ENCODE data around the gene STAT4.
"Not testable (repeated sequence)": the region's sequence is repeated elsewhere in the genome, so short reads cannot be mapped to it uniquely, and the experiment has no call there.

STAT4 gene

GRCh38 chr2:191006997-191007783 lies 143.6 kb downstream of the STAT4 start:
- peaks cover 24% of the 10 kb centered on the region for H3K36me3 ChIP-seq (ENCODE audit: control insufficient read depth, insufficient read depth, low read length)
- no peaks in the 10 kb centered on the region for H3K4me1 ChIP-seq (ENCODE audit: control insufficient read depth, insufficient read depth, low read length)
- no peaks in the 10 kb centered on the region for H3K9me3 ChIP-seq (ENCODE audit: control insufficient read depth, insufficient read depth, low read length)
- no peaks in the 10 kb centered on the region for H3K27me3 ChIP-seq (ENCODE audit: control insufficient read depth, insufficient read depth, low read length)
- no peak overlapping the region for H3K4me3 ChIP-seq (ENCODE audit: low read depth, low read length)
- H3K9ac ChIP-seq (ENCODE audit: low read depth, low read length) = no peak overlapping the region

GRCh38 chr2:191006297-191006696 lies 144.5 kb downstream of the STAT4 start:
- Histone ChIP-seq H3K9ac (ENCODE audit: low read depth, low read length) (no peak overlapping the region), H3K4me3 (ENCODE audit: low read depth, low read length) (no peak overlapping the region), H3K36me3 (ENCODE audit: control insufficient read depth, insufficient read depth, low read length) (peaks cover 24% of the 10 kb centered on the region), H3K27me3 (ENCODE audit: control insufficient read depth, insufficient read depth, low read length) (no peaks in the 10 kb centered on the region), H3K4me1 (ENCODE audit: control insufficient read depth, insufficient read depth, low read length) (no peaks in the 10 kb centered on the region), H3K9me3 (ENCODE audit: control insufficient read depth, insufficient read depth, low read length) (no peaks in the 10 kb centered on the region)

- no peaks in the 10 kb centered on the region for H3K27me3 ChIP-seq (ENCODE audit: control insufficient read depth, insufficient read depth, low read length)
- H3K36me3 ChIP-seq (ENCODE audit: control insufficient read depth, insufficient read depth, low read length) = peaks cover 24% of the 10 kb centered on the region
- H3K9ac ChIP-seq (ENCODE audit: low read depth, low read length) = no peak overlapping the region
- no peak overlapping the region for H3K4me3 ChIP-seq (ENCODE audit: low read depth, low read length)
- no peaks in the 10 kb centered on the region for H3K9me3 ChIP-seq (ENCODE audit: control insufficient read depth, insufficient read depth, low read length)
- no peaks in the 10 kb centered on the region for H3K4me1 ChIP-seq (ENCODE audit: control insufficient read depth, insufficient read depth, low read length)
Measured at GRCh38 chr2:191003405-191004309, 147.1 kb downstream of the STAT4 start.

- H3K4me1 ChIP-seq (ENCODE audit: control insufficient read depth, insufficient read depth, low read length) = no peaks in the 10 kb centered on the region
- H3K27me3 ChIP-seq (ENCODE audit: control insufficient read depth, insufficient read depth, low read length) = no peaks in the 10 kb centered on the region
- H3K36me3 ChIP-seq (ENCODE audit: control insufficient read depth, insufficient read depth, low read length) = peaks cover 33% of the 10 kb centered on the region
- no peaks in the 10 kb centered on the region for H3K9me3 ChIP-seq (ENCODE audit: control insufficient read depth, insufficient read depth, low read length)
- H3K4me3 ChIP-seq (ENCODE audit: low read depth, low read length) = no peak overlapping the region
- H3K9ac ChIP-seq (ENCODE audit: low read depth, low read length) = no peak overlapping the region
Measured at GRCh38 chr2:191001624-191002023, 149.2 kb downstream of the STAT4 start.

GRCh38 chr2:191001032-191001431 lies 149.8 kb downstream of the STAT4 start:
- Histone ChIP-seq H3K36me3 (ENCODE audit: control insufficient read depth, insufficient read depth, low read length) (peaks cover 28% of the 10 kb centered on the region), H3K9me3 (ENCODE audit: control insufficient read depth, insufficient read depth, low read length) (no peaks in the 10 kb centered on the region), H3K4me3 (ENCODE audit: low read depth, low read length) (no peak overlapping the region), H3K9ac (ENCODE audit: low read depth, low read length) (no peak overlapping the region), H3K4me1 (ENCODE audit: control insufficient read depth, insufficient read depth, low read length) (no peaks in the 10 kb centered on the region), H3K27me3 (ENCODE audit: control insufficient read depth, insufficient read depth, low read length) (no peaks in the 10 kb centered on the region)

- Histone ChIP-seq H3K9me3 (ENCODE audit: control insufficient read depth, insufficient read depth, low read length) (no peaks in the 10 kb centered on the region), H3K27me3 (ENCODE audit: control insufficient read depth, insufficient read depth, low read length) (no peaks in the 10 kb centered on the region), H3K4me3 (ENCODE audit: low read depth, low read length) (no peak overlapping the region), H3K9ac (ENCODE audit: low read depth, low read length) (no peak overlapping the region), H3K4me1 (ENCODE audit: control insufficient read depth, insufficient read depth, low read length) (no peaks in the 10 kb centered on the region), H3K36me3 (ENCODE audit: control insufficient read depth, insufficient read depth, low read length) (peaks cover 19% of the 10 kb centered on the region)
Measured at GRCh38 chr2:190999949-191000665, 150.7 kb downstream of the STAT4 start.

- H3K4me1 ChIP-seq (ENCODE audit: control insufficient read depth, insufficient read depth, low read length) = no peaks in the 10 kb centered on the region
- no peaks in the 10 kb centered on the region for H3K27me3 ChIP-seq (ENCODE audit: control insufficient read depth, insufficient read depth, low read length)
- no peak overlapping the region for H3K9ac ChIP-seq (ENCODE audit: low read depth, low read length)
- H3K9me3 ChIP-seq (ENCODE audit: control insufficient read depth, insufficient read depth, low read length) = no peaks in the 10 kb centered on the region
- H3K36me3 ChIP-seq (ENCODE audit: control insufficient read depth, insufficient read depth, low read length) = peaks cover 14% of the 10 kb centered on the region
- no peak overlapping the region for H3K4me3 ChIP-seq (ENCODE audit: low read depth, low read length)
Measured at GRCh38 chr2:190999058-190999457, 151.7 kb downstream of the STAT4 start.

DNA sequence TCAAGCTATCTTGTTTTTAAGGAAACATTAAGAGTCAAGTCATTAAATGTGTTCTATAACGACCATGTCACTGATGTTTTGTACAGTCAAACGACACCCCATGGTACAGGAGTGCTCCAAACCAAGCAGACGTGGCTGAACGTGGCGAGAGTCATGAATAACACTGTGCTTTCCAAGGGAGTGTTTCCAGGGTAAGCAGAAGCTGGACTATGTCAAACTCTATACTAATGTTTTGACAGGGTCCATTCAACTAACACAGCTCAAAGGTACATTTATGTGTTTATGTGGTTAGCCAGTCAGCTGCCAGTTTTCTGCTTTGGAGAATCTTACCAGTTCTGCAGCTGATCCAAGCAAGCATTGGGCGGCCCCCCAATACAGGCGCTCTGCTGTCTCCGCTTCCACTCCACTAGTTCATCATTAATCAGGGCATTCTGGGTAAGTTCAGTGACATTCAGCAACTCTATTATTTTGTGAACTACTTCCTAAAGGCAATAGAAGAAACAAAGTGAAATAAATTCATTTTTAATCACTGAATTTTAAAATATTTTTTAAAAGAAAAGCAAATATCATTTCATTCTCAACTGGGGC lies 153.2 kb downstream of the STAT4 start:
- Histone ChIP-seq H3K9me3 (ENCODE audit: control insufficient read depth, insufficient read depth, low read length) (no peaks in the 10 kb centered on the region), H3K4me3 (ENCODE audit: low read depth, low read length) (no peak overlapping the region), H3K36me3 (ENCODE audit: control insufficient read depth, insufficient read depth, low read length) (peaks cover 21% of the 10 kb centered on the region), H3K4me1 (ENCODE audit: control insufficient read depth, insufficient read depth, low read length) (no peaks in the 10 kb centered on the region), H3K27me3 (ENCODE audit: control insufficient read depth, insufficient read depth, low read length) (no peaks in the 10 kb centered on the region), H3K9ac (ENCODE audit: low read depth, low read length) (no peak overlapping the region)

- H3K9me3 ChIP-seq (ENCODE audit: control insufficient read depth, insufficient read depth, low read length) = no peaks in the 10 kb centered on the region
- H3K4me3 ChIP-seq (ENCODE audit: low read depth, low read length) = no peak overlapping the region
- H3K36me3 ChIP-seq (ENCODE audit: control insufficient read depth, insufficient read depth, low read length) = peaks cover 18% of the 10 kb centered on the region
- H3K4me1 ChIP-seq (ENCODE audit: control insufficient read depth, insufficient read depth, low read length) = no peaks in the 10 kb centered on the region
- no peaks in the 10 kb centered on the region for H3K27me3 ChIP-seq (ENCODE audit: control insufficient read depth, insufficient read depth, low read length)
- H3K9ac ChIP-seq (ENCODE audit: low read depth, low read length) = no peak overlapping the region
Measured at GRCh38 chr2:190996947-190997346, 153.8 kb downstream of the STAT4 start.

DNA sequence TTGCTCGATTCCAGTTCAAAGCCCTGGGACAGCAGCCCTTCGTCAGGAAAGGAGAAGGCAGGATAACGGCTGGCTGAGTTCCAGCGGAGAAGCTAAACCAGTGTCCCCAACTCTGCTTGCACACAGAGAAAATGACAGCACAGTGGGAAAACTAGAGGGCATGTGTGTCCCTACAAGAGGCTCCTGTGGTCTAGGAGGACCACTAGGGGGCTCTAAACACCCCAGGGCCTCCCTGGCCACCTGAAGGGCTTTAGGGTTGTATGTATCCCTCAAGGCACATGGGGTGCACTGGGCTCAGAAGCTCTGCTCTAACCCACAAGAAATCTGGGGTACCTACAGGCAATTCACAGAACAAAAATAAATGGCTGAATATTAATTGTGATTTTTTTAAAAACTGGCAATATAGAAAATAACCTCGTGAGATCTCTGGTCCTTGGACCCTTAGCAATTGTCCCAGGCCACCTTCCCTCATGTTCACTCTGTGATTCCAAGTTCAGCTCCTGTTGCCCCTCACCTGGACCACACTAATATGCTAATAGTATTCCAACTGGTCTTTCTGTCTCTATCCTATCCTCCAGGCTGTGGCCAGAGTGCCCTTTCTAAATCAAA lies 154.4 kb downstream of the STAT4 start:
- no peak overlapping the region for H3K9ac ChIP-seq (ENCODE audit: low read depth, low read length)
- no peaks in the 10 kb centered on the region for H3K27me3 ChIP-seq (ENCODE audit: control insufficient read depth, insufficient read depth, low read length)
- H3K36me3 ChIP-seq (ENCODE audit: control insufficient read depth, insufficient read depth, low read length) = peaks cover 18% of the 10 kb centered on the region
- H3K4me3 ChIP-seq (ENCODE audit: low read depth, low read length) = no peak overlapping the region
- H3K9me3 ChIP-seq (ENCODE audit: control insufficient read depth, insufficient read depth, low read length) = no peaks in the 10 kb centered on the region
- H3K4me1 ChIP-seq (ENCODE audit: control insufficient read depth, insufficient read depth, low read length) = no peaks in the 10 kb centered on the region

DNA sequence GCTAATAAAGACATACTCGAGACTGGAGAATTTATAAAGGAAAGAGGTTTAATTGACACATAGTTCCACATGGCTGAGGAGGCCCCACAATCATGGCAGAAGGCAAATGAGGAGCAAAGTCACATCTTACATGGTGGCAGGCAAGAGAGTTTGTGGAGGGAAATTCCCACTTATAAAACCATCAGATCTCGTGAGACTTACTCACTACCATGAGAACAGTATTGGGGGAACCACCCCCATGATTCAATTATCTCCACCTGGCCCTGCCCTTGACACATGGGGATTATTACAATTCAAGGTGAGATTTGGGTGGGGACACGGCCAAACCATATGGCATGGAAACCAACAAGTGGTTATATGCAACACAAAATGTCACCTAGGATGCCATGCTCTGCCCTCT lies 155.5 kb downstream of the STAT4 start:
- H3K9ac ChIP-seq (ENCODE audit: low read depth, low read length); H3K4me3 ChIP-seq (ENCODE audit: low read depth, low read length); H3K27me3 ChIP-seq (ENCODE audit: control insufficient read depth, insufficient read depth, low read length); H3K4me1 ChIP-seq (ENCODE audit: control insufficient read depth, insufficient read depth, low read length); H3K9me3 ChIP-seq (ENCODE audit: control insufficient read depth, insufficient read depth, low read length): not testable (repeated sequence)
- peaks cover 21% of the 10 kb centered on the region for H3K36me3 ChIP-seq (ENCODE audit: control insufficient read depth, insufficient read depth, low read length)

Measured in iPS-15b (cell line).